Type B pancreatic cell (in vitro differentiated cells): ENCODE measurements around the gene OR10AD1. TPM values are rescaled to one million over a fixed set of nuclear protein-coding genes. Genes with fewer than 3 reads are reported as not detected.
"Not testable (repeated sequence)": the region's sequence is repeated elsewhere in the genome, so short reads cannot be mapped to it uniquely, and the experiment has no call there.

ENCODE experiments used
- DNase-seq: peaks from one replicate; pipeline ENCODE4 v3.0.0; 2021; ENCODE audit warnings: mixed read lengths; ENCODE audit not compliant: unreplicated experiment; ENCODE audit errors: extremely low spot score
- H3K27ac Mint-ChIP-seq: 2 replicates; pipeline ENCODE4 v1.8.0; 2021; ENCODE audit warnings: mild to moderate bottlenecking, mixed read lengths
- H3K27me3 Mint-ChIP-seq: 2 replicates; pipeline ENCODE4 v1.8.0; 2021; ENCODE audit warnings: mixed read lengths
- H3K36me3 Mint-ChIP-seq: 2 replicates; pipeline ENCODE4 v1.8.0; 2021; ENCODE audit warnings: mixed read lengths
- H3K4me1 Mint-ChIP-seq: one replicate; pipeline ENCODE4 v1.8.0; 2021; ENCODE audit warnings: mixed read lengths; ENCODE audit not compliant: unreplicated experiment
- H3K4me3 Mint-ChIP-seq: 2 replicates; pipeline ENCODE4 v1.8.0; 2021; ENCODE audit warnings: mild to moderate bottlenecking, mixed read lengths
- H3K9me3 Mint-ChIP-seq: 2 replicates; pipeline ENCODE4 v1.8.0; 2021; ENCODE audit warnings: mixed read lengths
- CTCF ChIP-seq: fragments of 200-600 bp; sonication (generic); conservative IDR thresholded peaks from 2 replicates; pipeline ENCODE4 v1.5.0; 2021; ENCODE audit warnings: antibody characterized with exemption, mild to moderate bottlenecking
- total RNA-seq: library from RNA; stranded (reverse); gene quantifications from 2 replicates; pipeline ENCODE4 v1.2.1, GENCODE V29; 2021; ENCODE audit warnings: low replicate concordance

The OR10AD1 gene
- total RNA-seq, 1 donor from 2014 or later, result not detected

GRCh38 chr12:48221645-48222044 lies 18.6 kb upstream of the OR10AD1 start:
- H3K27me3 Mint-ChIP-seq, result peaks cover 2% of the 10 kb centered on the region
- H3K27ac Mint-ChIP-seq, result no peak overlapping the region
- DNase-seq, result no peak
- TF ChIP-seq CTCF, result no peak
- no peaks in the 10 kb centered on the region for H3K9me3 Mint-ChIP-seq
- no peaks in the 10 kb centered on the region for H3K4me1 Mint-ChIP-seq
- no peaks in the 10 kb centered on the region for H3K36me3 Mint-ChIP-seq
- H3K4me3 Mint-ChIP-seq, result no peak overlapping the region

- no peak for DNase-seq
- H3K27ac Mint-ChIP-seq, result no peak overlapping the region
- H3K36me3 Mint-ChIP-seq, result no peaks in the 10 kb centered on the region
- H3K27me3 Mint-ChIP-seq, result no peaks in the 10 kb centered on the region
- no peak for TF ChIP-seq CTCF
- H3K9me3 Mint-ChIP-seq, result no peaks in the 10 kb centered on the region
- H3K4me1 Mint-ChIP-seq, result no peaks in the 10 kb centered on the region
- H3K4me3 Mint-ChIP-seq, result no peak overlapping the region
These were observed 17.6 kb upstream of the OR10AD1 start for GRCh38 chr12:48220701-48221100.

GRCh38 chr12:48219631-48220030 lies 16.5 kb upstream of the OR10AD1 start:
- H3K4me3 Mint-ChIP-seq, result no peak overlapping the region
- H3K36me3 Mint-ChIP-seq, result no peaks in the 10 kb centered on the region
- no peak for DNase-seq
- no peaks in the 10 kb centered on the region for H3K27me3 Mint-ChIP-seq
- no peaks in the 10 kb centered on the region for H3K4me1 Mint-ChIP-seq
- H3K27ac Mint-ChIP-seq, result no peak overlapping the region
- H3K9me3 Mint-ChIP-seq, result no peaks in the 10 kb centered on the region
- TF ChIP-seq CTCF, result no peak

- H3K36me3 Mint-ChIP-seq, result no peaks in the 10 kb centered on the region
- H3K4me3 Mint-ChIP-seq, result no peak overlapping the region
- H3K4me1 Mint-ChIP-seq, result no peaks in the 10 kb centered on the region
- peaks cover 5% of the 10 kb centered on the region for H3K27me3 Mint-ChIP-seq
- no peak for TF ChIP-seq CTCF
- no peak for DNase-seq
- H3K9me3 Mint-ChIP-seq, result no peaks in the 10 kb centered on the region
- no peak overlapping the region for H3K27ac Mint-ChIP-seq
These were observed 13.7 kb upstream of the OR10AD1 start for GRCh38 chr12:48216785-48217184.

GRCh38 chr12:48209495-48209894 lies 6.4 kb upstream of the OR10AD1 start:
- H3K27me3 Mint-ChIP-seq, H3K4me1 Mint-ChIP-seq, H3K4me3 Mint-ChIP-seq, DNase-seq, H3K27ac Mint-ChIP-seq, H3K9me3 Mint-ChIP-seq: not testable (repeated sequence)
- peaks cover 12% of the 10 kb centered on the region for H3K36me3 Mint-ChIP-seq

GRCh38 chr12:48202766-48203165 lies 326 bp downstream of the OR10AD1 start:
- DNase-seq, result no peak
- Mint-ChIP-seq H3K27me3 (no peaks in the 10 kb centered on the region), H3K4me1 (peaks cover 10% of the 10 kb centered on the region), H3K36me3 (peaks cover 33% of the 10 kb centered on the region), H3K9me3 (peaks cover 15% of the 10 kb centered on the region), H3K27ac (no peak overlapping the region), H3K4me3 (no peak overlapping the region)
- no peak for TF ChIP-seq CTCF
